Mucosa of stomach (tissue), 1 donor: ENCODE measurements around the gene DNAH1.

Experiments used
- H3K27me3 ChIP-seq: one replicate; pipeline ENCODE4 v1.7.0; 2013; ENCODE audit warnings: mild to moderate bottlenecking, low read length; ENCODE audit not compliant: control insufficient read depth, insufficient read depth
- H3K36me3 ChIP-seq: one replicate; pipeline ENCODE4 v1.7.0; 2013; ENCODE audit warnings: low read length; ENCODE audit not compliant: control insufficient read depth, insufficient read depth
- H3K4me1 ChIP-seq: one replicate; pipeline ENCODE4 v1.7.0; 2013; ENCODE audit warnings: mild to moderate bottlenecking, low read length; ENCODE audit not compliant: control insufficient read depth, insufficient read depth
- H3K4me3 ChIP-seq: one replicate; pipeline ENCODE4 v1.7.0; 2013; ENCODE audit warnings: low read length
- H3K9ac ChIP-seq: one replicate; pipeline ENCODE4 v1.7.0; 2013; ENCODE audit warnings: mild to moderate bottlenecking, low read length, moderate library complexity
- H3K9me3 ChIP-seq: one replicate; pipeline ENCODE4 v1.7.0; 2013; ENCODE audit warnings: mild to moderate bottlenecking, low read length, moderate library complexity; ENCODE audit not compliant: control insufficient read depth
- donor health status: Pancreatic carcinoma.

Gene DNAH1

GRCh38 chr3:52441772-52442332 is 125.7 kb downstream of the DNAH1 start:
- Histone ChIP-seq H3K4me1 (peaks cover 24% of the 10 kb centered on the region), H3K9ac (no peak overlapping the region), H3K9me3 (no peaks in the 10 kb centered on the region), H3K27me3 (no peaks in the 10 kb centered on the region), H3K4me3 (no peak overlapping the region), H3K36me3 (no peaks in the 10 kb centered on the region)

GRCh38 chr3:52442409-52443267 is 126.5 kb downstream of the DNAH1 start:
- no peaks in the 10 kb centered on the region for H3K9me3 ChIP-seq
- H3K27me3 ChIP-seq = no peaks in the 10 kb centered on the region
- H3K9ac ChIP-seq = no peak overlapping the region
- peaks cover 26% of the 10 kb centered on the region for H3K4me1 ChIP-seq
- no peak overlapping the region for H3K4me3 ChIP-seq
- H3K36me3 ChIP-seq = no peaks in the 10 kb centered on the region

GRCh38 chr3:52443268-52443610 is 127.1 kb downstream of the DNAH1 start:
- Histone ChIP-seq H3K4me1 (peaks cover 20% of the 10 kb centered on the region), H3K27me3 (no peaks in the 10 kb centered on the region), H3K9me3 (no peaks in the 10 kb centered on the region), H3K9ac (no peak overlapping the region), H3K36me3 (no peaks in the 10 kb centered on the region), H3K4me3 (no peak overlapping the region)

- Histone ChIP-seq H3K27me3 (no peaks in the 10 kb centered on the region), H3K4me3 (no peak overlapping the region), H3K36me3 (no peaks in the 10 kb centered on the region)
These were observed 127.9 kb downstream of the DNAH1 start for GRCh38 chr3:52443791-52444687.

GRCh38 chr3:52444860-52445793 is 129.0 kb downstream of the DNAH1 start, which contains the start of gene SEMA3G:
Gene SEMA3G, minus strand, starts transcription at chr3:52445103. Its CDS starts 76 bp downstream, at chr3:52445027.
- Histone ChIP-seq H3K9ac (no peak within 1 kb of the TSS), H3K4me1 (peaks cover 23% of the 10 kb centered on the region), H3K36me3 (no peaks in the 10 kb centered on the region), H3K9me3 (no peaks in the 10 kb centered on the region), H3K4me3 (no peak within 1 kb of the TSS), H3K27me3 (no peaks in the 10 kb centered on the region)

More at GRCh38 chr3:52443791-52444687, 127.9 kb downstream of the DNAH1 start:
- Histone ChIP-seq H3K9ac (no peak overlapping the region), H3K9me3 (no peaks in the 10 kb centered on the region), H3K4me1 (peaks cover 18% of the 10 kb centered on the region)

GRCh38 chr3:52446042-52446441 is 129.9 kb downstream of the DNAH1 start:
- H3K4me1 ChIP-seq = peaks cover 27% of the 10 kb centered on the region
- no peak overlapping the region for H3K9ac ChIP-seq
- no peak overlapping the region for H3K4me3 ChIP-seq
- H3K27me3 ChIP-seq = no peaks in the 10 kb centered on the region
- H3K9me3 ChIP-seq = no peaks in the 10 kb centered on the region
- H3K36me3 ChIP-seq = no peaks in the 10 kb centered on the region

- no peaks in the 10 kb centered on the region for H3K9me3 ChIP-seq
- no peaks in the 10 kb centered on the region for H3K27me3 ChIP-seq
- no peak overlapping the region for H3K4me3 ChIP-seq
- no peaks in the 10 kb centered on the region for H3K36me3 ChIP-seq
- peaks cover 27% of the 10 kb centered on the region for H3K4me1 ChIP-seq
- no peak overlapping the region for H3K9ac ChIP-seq
These were observed 130.8 kb downstream of the DNAH1 start for GRCh38 chr3:52446631-52447511.

- Histone ChIP-seq H3K9me3 (no peaks in the 10 kb centered on the region), H3K9ac (no peak overlapping the region), H3K27me3 (no peaks in the 10 kb centered on the region), H3K4me3 (no peak overlapping the region), H3K4me1 (peaks cover 33% of the 10 kb centered on the region), H3K36me3 (no peaks in the 10 kb centered on the region)
These were observed 131.6 kb downstream of the DNAH1 start for GRCh38 chr3:52447512-52448355.
